ENCODE results near the gene MOSMO.
"Not testable (repeated sequence)": the region's sequence is repeated elsewhere in the genome, so short reads cannot be mapped to it uniquely, and the experiment has no call there.

Gene MOSMO

DNA sequence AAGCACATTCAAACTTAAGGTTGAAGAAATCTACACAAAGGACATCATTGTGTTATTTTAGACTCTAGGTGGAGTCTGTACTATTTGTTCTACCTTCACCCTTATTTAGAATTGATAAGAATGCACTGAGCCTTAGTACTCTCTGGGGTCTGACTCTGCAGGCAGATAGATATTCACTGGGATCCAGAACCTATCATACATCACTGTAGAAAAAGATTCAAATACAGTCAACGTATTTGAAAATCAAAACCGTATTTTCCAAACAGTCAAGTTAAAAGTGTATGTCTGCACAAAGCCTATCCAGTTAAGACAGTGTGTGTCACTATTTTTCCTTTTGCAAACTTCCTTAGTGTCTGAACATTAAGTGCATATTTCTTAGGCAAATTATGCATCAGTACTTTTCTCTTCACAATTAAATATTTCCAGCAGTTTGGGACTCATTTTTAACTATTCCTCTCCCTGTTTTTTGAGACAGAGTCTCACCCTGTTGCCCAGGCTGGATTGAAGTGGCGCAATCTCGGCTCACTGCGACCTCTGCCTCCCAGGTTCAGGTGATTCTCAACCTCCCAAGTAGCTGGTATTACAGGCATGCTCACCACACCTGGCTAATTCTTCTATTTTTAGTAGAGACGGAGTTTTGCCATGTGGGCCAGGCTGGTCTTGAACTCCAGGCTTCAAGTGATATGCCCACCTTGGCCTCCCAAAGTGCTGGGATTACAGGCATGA lies 22.3 kb downstream of the MOSMO start:
- in situ Hi-C loops (cut with MboI; ENCODE audit: low sequenced_read_pairs): no loop called here

DNA sequence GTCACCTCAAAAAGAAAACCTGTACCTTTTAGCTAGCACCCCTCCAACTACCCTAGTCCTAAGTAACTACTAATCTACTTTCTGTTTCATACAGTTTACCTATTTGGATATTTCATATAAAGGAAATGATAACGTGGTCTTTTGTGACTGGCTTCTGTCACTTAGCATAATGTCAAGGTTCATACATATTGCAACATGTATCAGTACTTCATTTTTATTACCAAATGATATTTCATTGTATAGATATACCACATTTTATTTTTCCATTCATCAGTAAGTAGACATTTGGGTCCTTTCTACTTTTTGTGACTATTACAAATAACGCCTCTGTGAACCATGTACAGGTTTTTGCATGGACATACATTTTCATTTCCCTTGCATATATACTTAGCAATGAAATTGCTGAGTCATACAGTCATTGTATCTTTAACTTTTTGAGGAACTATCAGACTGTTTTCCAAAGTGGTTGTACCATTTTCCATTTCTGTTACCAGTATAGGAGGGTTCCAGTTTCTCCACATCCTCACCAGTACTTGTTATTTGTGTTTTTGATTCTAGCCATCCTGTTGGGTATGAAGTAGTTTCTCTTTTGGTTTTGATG lies 23.7 kb downstream of the MOSMO start:
- in situ Hi-C loops (cut with MboI; ENCODE audit: low sequenced_read_pairs): no loop called here

GRCh38 chr16:22034503-22034902 lies 26.6 kb downstream of the MOSMO start:
- in situ Hi-C loops (cut with MboI; ENCODE audit: low sequenced_read_pairs): no loop called here

DNA sequence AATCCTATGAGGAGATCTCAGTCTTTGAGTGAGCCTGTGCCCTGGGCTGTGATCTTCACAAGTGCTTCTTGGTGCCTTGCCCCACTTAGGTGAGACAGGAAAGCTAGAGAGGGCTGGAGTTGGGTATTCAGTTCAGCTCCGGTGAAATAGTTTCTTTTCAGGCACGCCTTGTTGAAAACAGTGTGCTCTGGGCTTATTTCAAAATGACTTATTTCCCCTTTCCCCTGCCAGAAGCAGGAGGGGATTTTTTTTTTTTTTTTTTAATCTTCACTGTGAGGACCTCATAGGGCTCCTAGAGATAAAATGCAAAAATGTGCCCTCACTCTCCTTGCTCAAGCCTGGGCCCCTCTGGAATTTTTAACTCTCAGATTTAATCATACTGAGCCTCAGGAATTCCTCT lies 27.2 kb downstream of the MOSMO start:
- in situ Hi-C loops (cut with MboI; ENCODE audit: low sequenced_read_pairs): no loop called here

GRCh38 chr16:22043882-22044281 lies 36.0 kb downstream of the MOSMO start:
- in situ Hi-C loops (cut with MboI; ENCODE audit: low sequenced_read_pairs): not testable (repeated sequence)

GRCh38 chr16:22045888-22046287 lies 38.0 kb downstream of the MOSMO start:
- in situ Hi-C loops (cut with MboI; ENCODE audit: low sequenced_read_pairs): not testable (repeated sequence)

DNA sequence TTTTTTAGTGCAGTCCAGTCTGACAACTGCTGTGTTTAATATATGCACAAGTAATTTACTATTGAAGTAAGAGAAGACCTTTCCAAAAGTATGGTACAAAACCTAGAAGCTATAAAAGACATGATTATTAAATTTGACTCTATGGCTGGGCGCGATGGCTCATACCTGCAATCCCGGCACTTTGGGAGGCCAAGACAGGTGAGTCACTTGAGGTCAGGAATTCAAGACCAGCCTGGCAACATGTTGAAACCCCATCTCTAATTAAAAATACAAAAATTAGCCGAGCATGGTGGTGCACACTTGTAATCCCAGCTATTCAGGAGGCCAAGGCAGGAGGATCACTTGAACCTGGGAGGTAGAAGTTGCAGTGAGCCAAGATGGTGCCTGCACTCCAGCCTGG lies 43.1 kb downstream of the MOSMO start:
- in situ Hi-C loops (cut with MboI; ENCODE audit: low sequenced_read_pairs): no loop called here

- in situ Hi-C loops (cut with MboI; ENCODE audit: low sequenced_read_pairs): no loop called here
Observed at GRCh38 chr16:22052980-22053379, 45.1 kb downstream of the MOSMO start.

- in situ Hi-C loops (cut with MboI; ENCODE audit: low sequenced_read_pairs): no loop called here
Observed at GRCh38 chr16:22053921-22054341, 46.0 kb downstream of the MOSMO start.

GRCh38 chr16:22054847-22055590 lies 47.1 kb downstream of the MOSMO start:
- in situ Hi-C loops (cut with MboI; ENCODE audit: low sequenced_read_pairs): no loop called here

DNA sequence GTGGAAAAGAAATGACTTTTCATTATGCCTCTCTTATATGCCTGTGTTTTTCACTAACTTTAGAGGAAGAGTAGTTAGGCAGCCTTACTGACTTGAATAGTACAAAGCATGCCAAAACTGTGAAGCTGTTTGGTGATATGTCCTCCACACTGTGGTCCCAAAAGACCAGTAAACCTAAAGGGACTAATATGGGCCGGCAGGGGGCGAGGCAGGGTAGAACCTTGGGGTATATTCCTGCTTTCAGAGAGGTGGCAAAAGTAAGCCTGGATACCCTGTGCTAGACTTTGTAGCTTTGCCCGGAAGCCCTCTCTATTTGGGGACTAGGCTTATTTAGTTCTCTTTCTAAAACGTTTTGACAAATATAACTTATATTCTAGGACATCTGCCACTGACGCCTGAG lies 48.0 kb downstream of the MOSMO start:
- in situ Hi-C loops (cut with MboI; ENCODE audit: low sequenced_read_pairs): no loop called here

DNA sequence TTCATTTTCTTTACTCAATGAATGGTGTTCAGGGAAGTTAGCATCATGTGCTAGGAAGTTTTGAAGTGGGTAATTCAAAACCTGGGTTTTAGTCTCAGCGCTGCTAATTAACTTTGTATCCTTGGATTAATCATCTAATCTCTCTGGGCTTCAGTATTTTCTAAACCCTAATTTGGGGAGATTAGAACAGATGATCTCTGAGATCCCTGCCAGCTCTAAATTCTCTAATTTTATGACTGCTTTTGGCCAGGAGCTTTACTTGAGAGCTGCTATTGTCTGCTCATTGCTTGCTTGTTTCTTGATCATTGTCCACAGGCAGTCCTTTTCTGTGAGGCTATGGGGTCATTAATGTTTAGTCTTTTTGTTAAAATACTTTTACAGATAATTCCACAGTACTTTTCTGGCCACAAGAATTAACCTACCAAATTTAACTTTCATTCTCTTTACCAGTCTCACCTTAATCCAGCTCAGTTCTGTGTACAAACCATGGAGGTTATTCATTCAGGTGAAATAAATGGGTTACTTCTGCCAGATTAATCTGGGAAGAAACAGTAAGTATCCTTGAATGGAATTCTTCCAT lies 56.1 kb downstream of the MOSMO start:
- in situ Hi-C loops (cut with MboI; ENCODE audit: low sequenced_read_pairs): no loop called here

DNA sequence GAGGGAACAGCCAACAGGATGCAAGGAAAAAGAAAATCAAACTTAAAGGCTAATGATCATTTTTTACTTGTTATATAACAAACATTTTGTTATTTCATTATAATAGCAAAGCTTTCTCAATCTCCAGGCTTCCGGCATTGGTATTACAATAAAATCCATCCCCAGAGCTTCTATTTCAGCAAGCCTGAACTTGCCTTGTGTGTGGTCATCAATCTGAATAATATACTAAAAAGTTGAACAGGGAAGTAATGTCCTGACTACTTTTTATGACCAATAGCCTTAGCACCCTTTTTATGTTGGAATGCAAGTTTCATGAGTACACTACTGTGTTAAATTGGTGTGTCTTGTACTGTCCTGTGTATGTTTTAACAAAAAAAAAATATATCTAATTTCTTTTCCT lies 57.3 kb downstream of the MOSMO start:
- in situ Hi-C loops (cut with MboI; ENCODE audit: low sequenced_read_pairs): no loop called here

DNA sequence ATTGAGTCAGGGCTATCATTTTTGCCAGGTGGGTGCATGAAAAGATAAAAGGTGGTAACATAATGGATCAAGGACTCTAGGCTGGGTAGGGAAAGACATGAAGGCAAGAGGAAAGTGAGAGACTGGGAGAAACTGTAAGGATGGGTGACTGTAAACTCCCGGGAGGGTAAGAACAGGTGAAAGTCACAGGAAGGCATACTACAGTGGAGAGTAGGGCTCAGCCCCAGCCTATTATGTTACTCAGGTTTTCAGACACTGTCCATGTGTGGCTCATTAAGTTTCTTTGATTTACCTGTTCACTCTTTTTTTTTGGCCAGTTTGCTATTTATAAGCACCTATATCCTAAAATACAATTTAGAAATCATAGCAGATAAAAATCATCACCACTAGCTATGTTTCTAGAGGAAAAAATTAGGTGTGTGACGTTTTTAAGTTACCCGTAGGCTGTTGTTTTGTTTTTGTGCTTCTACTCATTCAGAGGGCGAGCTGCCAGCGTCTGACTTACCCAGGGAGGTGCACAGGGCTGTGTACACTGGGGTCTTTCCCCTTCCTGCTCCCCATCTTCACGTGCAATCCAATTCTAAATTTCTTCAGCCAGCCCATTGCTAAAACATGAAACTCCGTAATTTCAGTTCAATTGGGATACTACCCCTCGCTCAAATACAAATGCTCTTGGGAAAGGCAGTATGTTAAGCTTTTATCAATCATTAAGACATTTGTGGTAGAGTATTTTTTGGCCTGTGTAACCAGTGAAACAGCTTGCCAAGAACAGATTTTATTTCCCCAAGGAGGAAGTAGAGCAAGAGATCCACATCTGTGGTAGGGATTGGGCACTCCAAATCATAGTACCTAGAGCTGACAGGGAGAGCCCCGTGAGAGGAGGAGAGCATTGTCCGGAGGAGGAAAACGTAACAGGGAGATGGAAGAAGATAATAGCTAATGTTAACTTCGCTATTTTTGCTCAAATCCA lies 62.7 kb downstream of the MOSMO start:
- in situ Hi-C loops (cut with MboI; ENCODE audit: low sequenced_read_pairs): no loop called here

DNA sequence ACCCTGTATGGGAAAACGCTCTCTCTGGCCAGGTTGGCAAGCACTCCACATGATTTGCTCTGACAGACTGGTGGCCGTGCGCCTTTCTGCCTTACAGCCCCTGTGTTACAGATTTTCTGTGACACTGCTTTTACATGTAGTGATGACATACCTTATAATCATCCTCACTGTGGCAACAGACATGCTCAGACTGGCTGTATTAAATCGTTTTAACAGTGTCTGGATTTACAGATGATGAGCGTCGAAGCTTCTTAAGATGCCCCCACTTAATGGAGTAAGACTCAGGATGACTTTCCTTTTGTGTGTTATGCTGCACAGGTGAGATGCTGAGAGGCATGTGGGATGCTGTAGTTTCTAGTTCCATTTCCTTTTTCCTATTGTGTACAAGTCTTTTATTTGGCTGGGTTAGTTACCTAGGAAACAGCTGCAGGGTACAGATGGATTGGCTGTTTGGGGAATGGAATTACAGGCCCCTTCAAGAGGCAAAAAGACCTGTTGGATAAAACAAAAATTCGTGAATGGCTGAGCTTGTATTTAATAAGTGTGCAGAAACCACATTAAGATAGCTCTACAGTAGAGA lies 63.5 kb downstream of the MOSMO start:
- in situ Hi-C loops (cut with MboI; ENCODE audit: low sequenced_read_pairs): no loop called here

GRCh38 chr16:22073350-22073749 lies 65.4 kb downstream of the MOSMO start:
- in situ Hi-C loops (cut with MboI; ENCODE audit: low sequenced_read_pairs): no loop called here

GRCh38 chr16:22075043-22075757 lies 67.3 kb downstream of the MOSMO start:
- in situ Hi-C loops (cut with MboI; ENCODE audit: low sequenced_read_pairs): no loop called here

DNA sequence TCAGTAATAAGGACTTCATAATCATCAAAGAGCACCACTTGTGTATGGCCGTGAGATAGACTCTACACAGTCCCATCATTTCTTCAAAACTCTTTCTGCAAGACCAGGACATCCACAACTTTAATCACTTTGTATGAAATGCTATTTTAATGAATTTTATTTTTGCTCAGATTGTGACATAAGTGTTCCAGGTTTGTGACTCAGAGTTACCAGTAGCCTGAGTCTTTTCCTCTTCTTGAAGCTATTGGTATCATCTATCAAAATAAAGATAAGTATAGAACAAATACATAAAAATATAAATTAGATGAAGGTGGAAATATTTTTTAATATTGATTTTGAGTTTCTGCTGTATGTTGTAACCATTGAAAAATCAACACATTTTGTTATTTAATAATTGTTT lies 67.9 kb downstream of the MOSMO start:
- in situ Hi-C loops (cut with MboI; ENCODE audit: low sequenced_read_pairs): no loop called here

GRCh38 chr16:22077700-22078313 lies 69.9 kb downstream of the MOSMO start:
- in situ Hi-C loops (cut with MboI; ENCODE audit: low sequenced_read_pairs): no loop called here

All from HL-60/S4 treated with phorbol 12-myristate 13-acetate at 8.2 ng/mL for 4 days and 3 days (cell line).